Stimulated activated naive B cell treated with anti-CD40 and anti-IgM and Interleukin-4, amounts not matched to agents 10 μg/mL and 1 μg/mL and 100 μg/mL, for 72 hours (primary cell): ENCODE measurements around the gene ROBO2.

Source experiments
- ATAC-seq, 2 donors: fragments of 150-1000 bp; cut with Tn5 transposase; replicated peaks; 2 replicates each; pipeline ENCODE4 v1.10.0; 2021; ENCODE audit warnings: moderate library complexity in 1 of 2
- DNase-seq: peaks from one replicate; pipeline ENCODE4 v3.0.0; 2021
- H3K27ac Mint-ChIP-seq: one replicate; pipeline ENCODE4 v1.8.0; 2022; ENCODE audit warnings: mild to moderate bottlenecking, mixed read lengths
- H3K27me3 Mint-ChIP-seq, 2 donors: one replicate each; pipeline ENCODE4 v1.8.0; 2022; ENCODE audit warnings: mixed read lengths in 2 of 2
- H3K36me3 Mint-ChIP-seq, 2 donors: one replicate each; pipeline ENCODE4 v1.8.0; 2022; ENCODE audit warnings: mixed read lengths in 2 of 2, mild to moderate bottlenecking in 1 of 2
- H3K4me1 Mint-ChIP-seq, 2 donors: one replicate each; pipeline ENCODE4 v1.8.0; 2022; ENCODE audit warnings: mixed read lengths in 2 of 2, mild to moderate bottlenecking in 1 of 2
- H3K4me3 Mint-ChIP-seq, 2 donors: one replicate each; pipeline ENCODE4 v1.8.0; 2022; ENCODE audit warnings: mild to moderate bottlenecking in 2 of 2, mixed read lengths in 2 of 2, moderate library complexity in 1 of 2
- H3K9me3 Mint-ChIP-seq, 2 donors: one replicate each; pipeline ENCODE4 v1.8.0; 2022; ENCODE audit warnings: mixed read lengths in 2 of 2, mild to moderate bottlenecking in 1 of 2

Gene ROBO2

GRCh38 chr3:77686560-77686959 is 646.7 kb downstream of the ROBO2 start:
- no peaks in the 10 kb centered on the region for H3K4me1 Mint-ChIP-seq
- no peak for ATAC-seq
- H3K27ac Mint-ChIP-seq = no peak overlapping the region
- no peak overlapping the region for H3K4me3 Mint-ChIP-seq
- no peak for DNase-seq
- H3K9me3 Mint-ChIP-seq = peaks cover 9 to 14% of the 10 kb centered on the region in 2 donors
- H3K27me3 Mint-ChIP-seq = no peaks in the 10 kb centered on the region
- H3K36me3 Mint-ChIP-seq = no peaks in the 10 kb centered on the region

GRCh38 chr3:77687545-77687944 is 647.6 kb downstream of the ROBO2 start:
- Mint-ChIP-seq H3K27me3 (no peaks in the 10 kb centered on the region), H3K27ac (no peak overlapping the region), H3K9me3 (peaks cover 7 to 8% of the 10 kb centered on the region in 2 donors), H3K4me3 (no peak overlapping the region), H3K4me1 (no peaks in the 10 kb centered on the region), H3K36me3 (no peaks in the 10 kb centered on the region)
- DNase-seq = no peak
- ATAC-seq = no peak

GRCh38 chr3:77690284-77690845 is 650.5 kb downstream of the ROBO2 start:
- Mint-ChIP-seq H3K27me3 (no peaks in the 10 kb centered on the region), H3K4me3 (no peak overlapping the region), H3K9me3 (peaks cover 5 to 7% of the 10 kb centered on the region in 2 donors), H3K27ac (no peak overlapping the region), H3K4me1 (no peaks in the 10 kb centered on the region), H3K36me3 (no peaks in the 10 kb centered on the region)
- DNase-seq = no peak
- no peak for ATAC-seq

- DNase-seq = no peak
- H3K27ac Mint-ChIP-seq = no peak overlapping the region
- H3K4me3 Mint-ChIP-seq = no peak overlapping the region
- ATAC-seq = no peak
- no peaks in the 10 kb centered on the region for H3K27me3 Mint-ChIP-seq
- H3K9me3 Mint-ChIP-seq = peaks cover 5 to 10% of the 10 kb centered on the region in 2 donors
- no peaks in the 10 kb centered on the region for H3K36me3 Mint-ChIP-seq
- H3K4me1 Mint-ChIP-seq = no peaks in the 10 kb centered on the region
Measured at GRCh38 chr3:77693147-77693546, 653.2 kb downstream of the ROBO2 start.

- DNase-seq = no peak
- H3K4me3 Mint-ChIP-seq = no peak overlapping the region
- H3K9me3 Mint-ChIP-seq = peaks cover 4 to 10% of the 10 kb centered on the region in 2 donors
- no peaks in the 10 kb centered on the region for H3K36me3 Mint-ChIP-seq
- H3K27me3 Mint-ChIP-seq = no peaks in the 10 kb centered on the region
- H3K27ac Mint-ChIP-seq = no peak overlapping the region
- ATAC-seq = no peak
- H3K4me1 Mint-ChIP-seq = no peaks in the 10 kb centered on the region
Measured at GRCh38 chr3:77699125-77699691, 659.3 kb downstream of the ROBO2 start.
